HepG2 (cell line): ENCODE measurements around the gene FETUB. TPM values are rescaled to one million over a fixed set of nuclear protein-coding genes. Genes with fewer than 3 reads are reported as not detected.
A peak's percentile ranks its signal among the peaks of the same experiment; 100 is the strongest.

Source experiments
- AKAP8 ChIP-seq: sonication (generic); formaldehyde crosslinking; IDR thresholded peaks from 2 replicates; pipeline ENCODE4 v1.5.1; 2020; ENCODE audit warnings: mild to moderate bottlenecking, missing genetic modification reagents
- ATAD3A ChIP-seq: sonication (generic); formaldehyde crosslinking; IDR thresholded peaks from 2 replicates; pipeline ENCODE4 v1.4.0; 2020; ENCODE audit warnings: missing genetic modification reagents
- CERS6 ChIP-seq: sonication (generic); formaldehyde crosslinking; IDR thresholded peaks from 2 replicates; pipeline ENCODE4 v1.5.0; 2020; ENCODE audit warnings: missing genetic modification reagents
- DPF2 ChIP-seq: sonication (generic); formaldehyde crosslinking; IDR thresholded peaks from 2 replicates; pipeline ENCODE4 v1.4.0; 2020; ENCODE audit warnings: mild to moderate bottlenecking, low read depth, missing genetic modification reagents, borderline replicate concordance
- GFI1 ChIP-seq: sonication (generic); formaldehyde crosslinking; IDR thresholded peaks from 2 replicates; pipeline ENCODE4 v1.5.0; 2020; ENCODE audit warnings: missing genetic modification reagents, mild to moderate bottlenecking, borderline replicate concordance
- JARID2 ChIP-seq: sonication (generic); formaldehyde crosslinking; IDR thresholded peaks from 2 replicates; pipeline ENCODE4 v1.8.1; 2023; ENCODE audit warnings: missing genetic modification reagents, inconsistent platforms; ENCODE audit not compliant: insufficient replicate concordance
- MAFF ChIP-seq: IDR thresholded peaks from 2 replicates; pipeline ENCODE4 v1.6.1; 2011; ENCODE audit warnings: low read depth, low read length, improper control_type of control experiment
- MAX ChIP-seq: IDR thresholded peaks from 2 replicates; pipeline ENCODE4 v1.6.1; 2012; ENCODE audit warnings: inconsistent platforms
- MED13 ChIP-seq: sonication (generic); formaldehyde crosslinking; IDR thresholded peaks from 2 replicates; pipeline ENCODE4 v1.5.0; 2020; ENCODE audit warnings: missing genetic modification reagents
- MLXIP ChIP-seq: sonication (generic); formaldehyde crosslinking; IDR thresholded peaks from 2 replicates; pipeline ENCODE4 v1.9.0; 2021; ENCODE audit warnings: missing genetic modification reagents, borderline replicate concordance
- PATZ1 ChIP-seq: sonication (generic); formaldehyde crosslinking; IDR thresholded peaks from 2 replicates; pipeline ENCODE4 v1.4.0; 2020; ENCODE audit warnings: missing genetic modification reagents
- PCBP1 ChIP-seq: fragments of 200-400 bp; formaldehyde crosslinking; IDR thresholded peaks from 2 replicates; pipeline ENCODE4 v1.6.1; 2017; ENCODE audit warnings: mild to moderate bottlenecking, low read depth, low read length, borderline replicate concordance
- SNAPC2 ChIP-seq: sonication (generic); formaldehyde crosslinking; IDR thresholded peaks from 2 replicates; pipeline ENCODE4 v1.8.1; 2022; ENCODE audit warnings: mild to moderate bottlenecking, missing genetic modification reagents
- TMF1 ChIP-seq: sonication (generic); formaldehyde crosslinking; IDR thresholded peaks from 2 replicates; pipeline ENCODE4 v1.8.1; 2022; ENCODE audit warnings: low read depth, missing genetic modification reagents
- ZFX ChIP-seq: sonication (generic); formaldehyde crosslinking; IDR thresholded peaks from 2 replicates; pipeline ENCODE4 v1.4.0; 2020; ENCODE audit warnings: mild to moderate bottlenecking, low read depth, missing genetic modification reagents, moderate library complexity
- ZNF17 ChIP-seq: sonication (generic); formaldehyde crosslinking; IDR thresholded peaks from 2 replicates; pipeline ENCODE4 v1.5.0; 2020; ENCODE audit warnings: mild to moderate bottlenecking, missing genetic modification reagents
- ZNF260 ChIP-seq: sonication (generic); formaldehyde crosslinking; IDR thresholded peaks from 2 replicates; pipeline ENCODE4 v1.4.0; 2020; ENCODE audit warnings: missing genetic modification reagents, low read depth, mild to moderate bottlenecking, borderline replicate concordance
- ZNF337 ChIP-seq: sonication (generic); formaldehyde crosslinking; IDR thresholded peaks from 2 replicates; pipeline ENCODE4 v1.5.1; 2020; ENCODE audit warnings: missing genetic modification reagents, low read depth, mild to moderate bottlenecking, borderline replicate concordance
- ZNF430 ChIP-seq: sonication (generic); formaldehyde crosslinking; IDR thresholded peaks from 2 replicates; pipeline ENCODE4 v1.9.0; 2021; ENCODE audit warnings: mild to moderate bottlenecking, missing genetic modification reagents
- ZNF552 ChIP-seq: sonication (generic); formaldehyde crosslinking; IDR thresholded peaks from 2 replicates; pipeline ENCODE4 v1.9.0; 2022; ENCODE audit warnings: missing genetic modification reagents, mild to moderate bottlenecking, borderline replicate concordance
- ZNF800 ChIP-seq: sonication (generic); formaldehyde crosslinking; IDR thresholded peaks from 2 replicates; pipeline ENCODE4 v1.4.0; 2020; ENCODE audit warnings: missing genetic modification reagents
- polyA plus RNA-seq, 8 experiments: library from polyadenylated mRNA; depleted of rRNA in 3 of 8; stranded (reverse) in 7 of 8; unstranded in 1 of 8; fragments of >200 nt; fragmentation: Illumina TruSeq in 4 of 8; extraction: Trizol in 4 of 8; gene quantifications; 2 replicates each; pipeline versions ENCODE4 v1.2.1 to v1.2.3, GENCODE V29; 2011 to 2016; ENCODE audit warnings: low read depth in 4 of 8, missing spikeins in 1 of 8, mixed read lengths in 1 of 8; ENCODE audit not compliant: insufficient read depth in 1 of 8
- total RNA-seq, 5 experiments: library from RNA; depleted of rRNA; stranded (reverse); fragments of >200 nt; fragmentation: Illumina TruSeq; extraction: Trizol; gene quantifications; 2 replicates each; pipeline ENCODE4 v1.2.3, GENCODE V29; 2016; ENCODE audit warnings: low read depth in 1 of 5

The FETUB gene
- total and polyA plus RNA-seq, 2 of the 13 experiments (the other 11 are each of a cell fraction or from before 2014, with no cell fraction given): 2.1 to 4.4 TPM

GRCh38 chr3:186614597-186615483 is 25.4 kb upstream of the FETUB start (continued):
- TF ChIP-seq JARID2 (CRISPR knock-in tag): no peak
- TF ChIP-seq PCBP1: no peak
- no peak for TF ChIP-seq ATAD3A (CRISPR knock-in tag)
- peak; percentile 68 for TF ChIP-seq ZNF430
- TF ChIP-seq PATZ1: no peak
- no peak for TF ChIP-seq ZNF17
- TF ChIP-seq ZNF552 (CRISPR knock-in tag): no peak; the same call in 1 of the 2 replicates
- no peak for TF ChIP-seq SNAPC2
- no peak for TF ChIP-seq MAX
- TF ChIP-seq GFI1 (CRISPR knock-in tag): no peak; the same call in 1 of the 2 replicates
- TF ChIP-seq ZFX (CRISPR knock-in tag): no peak
- TF ChIP-seq MAFF: no peak
- no peak for TF ChIP-seq ZNF800
- TF ChIP-seq MLXIP (CRISPR knock-in tag): no peak
- no peak for TF ChIP-seq ZNF260
- TF ChIP-seq AKAP8: no peak; the same call in 1 of the 2 replicates
- peak; percentile 6; the same call in 1 of the 2 replicates for TF ChIP-seq TMF1 (CRISPR knock-in tag)
- TF ChIP-seq ZNF337 (CRISPR knock-in tag): no peak
- 0 out of 2 replicates have a peak, but pooled peaks have one; percentile 10 for TF ChIP-seq MED13
- no peak for TF ChIP-seq DPF2 (CRISPR knock-in tag)
- no peak for TF ChIP-seq CERS6
